AG04449 (cell line): ENCODE results near the gene HS6ST3.
A peak's percentile ranks its signal among the peaks of the same experiment; 100 is the strongest.

Source experiments
- CTCF ChIA-PET: fragments of 350-600 bp; formaldehyde crosslinking; extraction: SDS; loops from one replicate; lab custom pipeline; 2021; ENCODE audit warnings: antibody characterized with exemption; lab: Yijun Ruan, JAX
- POLR2A ChIA-PET: fragments of 400-600, 350-600 bp; formaldehyde crosslinking; extraction: SDS; loops from one replicate; lab custom pipeline; 2020; ENCODE audit warnings: antibody characterized with exemption, inconsistent platforms; lab: Yijun Ruan, JAX
- DNase-seq: peaks from one replicate; pipeline ENCODE4 v3.0.0-alpha.2; 2010; ENCODE audit warnings: low read depth, low spot score
- H3K4me3 ChIP-seq: 2 replicates; pipeline ENCODE4 v1.5.1; 2011; ENCODE audit warnings: low read depth, mild to moderate bottlenecking, control low read depth, low read length
- TF ChIP-seq, protein P1 (sequence below): IDR thresholded peaks from one replicate; pipeline ENCODE4 v1.5.1; 2011; ENCODE audit warnings: mild to moderate bottlenecking, moderate library complexity, low read length, control low read depth, inconsistent platforms; ENCODE audit not compliant: insufficient read depth; ENCODE audit errors: missing control alignments

The HS6ST3 gene

DNA sequence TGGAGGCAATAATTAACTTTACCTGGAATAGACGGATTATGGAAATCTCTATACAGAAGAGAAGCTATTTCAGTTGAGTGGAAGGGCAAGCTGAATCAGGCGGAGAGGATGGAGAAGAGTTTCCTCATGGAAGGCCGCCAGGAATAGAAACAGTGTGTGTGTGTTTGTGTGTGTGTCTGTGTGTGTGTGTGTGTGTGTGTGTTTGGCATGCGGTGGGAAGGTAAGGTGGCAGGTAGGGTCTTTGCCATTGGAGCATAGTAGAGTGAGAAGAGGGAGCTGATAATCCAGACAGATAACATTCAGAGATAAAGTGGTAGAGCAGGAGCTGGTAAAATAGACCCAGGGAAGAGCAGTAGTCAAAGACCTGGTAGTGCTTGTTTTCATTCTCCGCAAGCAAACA is 9.2 kb upstream of the HS6ST3 start:
- ChIA-PET POLR2A (no interaction called here), CTCF (no interaction called here)
- no peak for DNase-seq
- no peak overlapping the region for H3K4me3 ChIP-seq
- TF ChIP-seq, protein P1, sequence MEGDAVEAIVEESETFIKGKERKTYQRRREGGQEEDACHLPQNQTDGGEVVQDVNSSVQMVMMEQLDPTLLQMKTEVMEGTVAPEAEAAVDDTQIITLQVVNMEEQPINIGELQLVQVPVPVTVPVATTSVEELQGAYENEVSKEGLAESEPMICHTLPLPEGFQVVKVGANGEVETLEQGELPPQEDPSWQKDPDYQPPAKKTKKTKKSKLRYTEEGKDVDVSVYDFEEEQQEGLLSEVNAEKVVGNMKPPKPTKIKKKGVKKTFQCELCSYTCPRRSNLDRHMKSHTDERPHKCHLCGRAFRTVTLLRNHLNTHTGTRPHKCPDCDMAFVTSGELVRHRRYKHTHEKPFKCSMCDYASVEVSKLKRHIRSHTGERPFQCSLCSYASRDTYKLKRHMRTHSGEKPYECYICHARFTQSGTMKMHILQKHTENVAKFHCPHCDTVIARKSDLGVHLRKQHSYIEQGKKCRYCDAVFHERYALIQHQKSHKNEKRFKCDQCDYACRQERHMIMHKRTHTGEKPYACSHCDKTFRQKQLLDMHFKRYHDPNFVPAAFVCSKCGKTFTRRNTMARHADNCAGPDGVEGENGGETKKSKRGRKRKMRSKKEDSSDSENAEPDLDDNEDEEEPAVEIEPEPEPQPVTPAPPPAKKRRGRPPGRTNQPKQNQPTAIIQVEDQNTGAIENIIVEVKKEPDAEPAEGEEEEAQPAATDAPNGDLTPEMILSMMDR: no peak

DNA sequence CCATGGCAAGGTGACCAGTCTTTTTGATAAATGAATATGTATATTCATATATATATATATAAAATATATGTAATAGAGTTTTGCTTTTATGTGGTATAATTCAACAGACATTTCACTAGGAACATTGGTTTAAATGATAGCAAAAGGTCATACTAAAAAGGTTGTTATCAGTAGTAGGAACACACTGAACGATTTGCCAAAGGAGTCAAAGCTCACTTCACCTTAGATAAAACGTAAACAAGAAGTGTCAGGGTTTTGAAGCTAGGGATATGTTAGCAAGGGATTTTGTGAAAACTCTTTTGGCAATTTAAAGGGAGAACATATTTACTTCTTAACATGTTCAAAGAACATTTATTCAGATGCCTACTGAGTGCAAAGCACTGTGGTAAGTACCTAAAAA is 8.0 kb upstream of the HS6ST3 start:
- no peak for DNase-seq
- TF ChIP-seq, protein P1: no peak
- POLR2A ChIA-PET: no interaction called here
- CTCF ChIA-PET: no interaction called here
- no peak overlapping the region for H3K4me3 ChIP-seq

DNA sequence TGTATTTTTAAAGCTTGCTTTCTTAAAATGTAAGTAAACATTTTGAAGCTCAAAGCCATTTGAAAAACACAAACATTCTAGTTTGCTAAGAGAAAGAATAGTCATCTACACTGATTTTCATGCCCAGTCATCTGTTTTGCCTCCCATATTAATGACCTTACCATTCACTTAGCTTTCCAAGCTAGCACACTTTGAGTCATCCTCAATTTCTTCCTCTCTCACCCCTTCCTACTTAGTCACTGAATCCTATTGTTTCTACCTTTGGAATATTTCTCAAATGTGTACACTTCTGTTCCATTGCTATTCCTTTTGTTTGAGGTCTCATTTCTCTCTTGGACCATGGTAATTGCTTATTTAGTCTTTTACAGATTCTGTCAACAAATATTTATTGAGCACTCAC is 7.3 kb upstream of the HS6ST3 start:
- POLR2A ChIA-PET: no interaction called here
- TF ChIP-seq, protein P1: no peak
- no peak overlapping the region for H3K4me3 ChIP-seq
- CTCF ChIA-PET: no interaction called here
- no peak for DNase-seq

DNA sequence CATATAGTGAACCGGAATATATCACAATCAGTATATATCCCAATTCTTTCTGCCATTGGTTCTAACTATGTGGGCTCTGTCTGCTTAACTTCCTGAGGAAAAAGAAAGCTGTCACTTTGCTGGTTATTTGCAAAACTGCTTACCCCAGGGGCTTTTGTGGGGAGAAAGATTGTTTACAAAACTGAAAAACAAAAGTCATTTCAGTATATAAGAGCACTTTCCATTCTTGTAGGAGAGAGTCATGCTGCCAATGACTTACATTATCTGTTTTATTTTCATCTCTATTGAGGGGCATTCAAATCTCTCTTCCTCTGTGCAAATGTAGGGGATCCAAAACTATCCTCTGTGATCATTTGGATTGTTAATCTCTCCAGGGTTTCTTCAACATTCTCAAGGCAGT is 3.2 kb upstream of the HS6ST3 start:
- CTCF ChIA-PET: interaction anchor here (1.1 kb wide), 1 partner anchor 9 kb away, joined by 3 read pairs; no protein-coding TSS in a partner anchor
- TF ChIP-seq, protein P1: no peak
- POLR2A ChIA-PET: no interaction called here
- H3K4me3 ChIP-seq: no peak overlapping the region
- no peak for DNase-seq

DNA sequence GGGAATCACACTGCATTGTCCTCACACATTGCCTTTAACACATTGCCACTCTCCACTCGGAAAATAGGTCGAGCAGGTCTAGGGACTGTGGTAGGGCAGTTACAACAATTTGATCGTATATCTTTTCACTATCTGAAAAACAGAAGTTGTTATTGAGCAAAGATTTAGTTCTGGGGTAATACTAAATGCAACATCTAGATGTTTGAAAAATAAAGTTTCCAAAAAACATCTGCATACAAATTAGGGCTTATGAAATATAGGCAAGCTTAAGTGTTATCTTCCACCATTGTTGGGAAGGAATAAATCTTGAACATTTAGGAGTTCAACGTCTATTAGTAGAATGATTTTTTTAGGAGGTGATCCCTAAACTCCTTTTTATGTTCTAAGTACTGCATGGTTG is 768 bp upstream of the HS6ST3 start:
- no peak for DNase-seq
- ChIA-PET POLR2A (no interaction called here), CTCF (no interaction called here)
- TF ChIP-seq, protein P1: no peak
- no peak overlapping the region for H3K4me3 ChIP-seq

DNA sequence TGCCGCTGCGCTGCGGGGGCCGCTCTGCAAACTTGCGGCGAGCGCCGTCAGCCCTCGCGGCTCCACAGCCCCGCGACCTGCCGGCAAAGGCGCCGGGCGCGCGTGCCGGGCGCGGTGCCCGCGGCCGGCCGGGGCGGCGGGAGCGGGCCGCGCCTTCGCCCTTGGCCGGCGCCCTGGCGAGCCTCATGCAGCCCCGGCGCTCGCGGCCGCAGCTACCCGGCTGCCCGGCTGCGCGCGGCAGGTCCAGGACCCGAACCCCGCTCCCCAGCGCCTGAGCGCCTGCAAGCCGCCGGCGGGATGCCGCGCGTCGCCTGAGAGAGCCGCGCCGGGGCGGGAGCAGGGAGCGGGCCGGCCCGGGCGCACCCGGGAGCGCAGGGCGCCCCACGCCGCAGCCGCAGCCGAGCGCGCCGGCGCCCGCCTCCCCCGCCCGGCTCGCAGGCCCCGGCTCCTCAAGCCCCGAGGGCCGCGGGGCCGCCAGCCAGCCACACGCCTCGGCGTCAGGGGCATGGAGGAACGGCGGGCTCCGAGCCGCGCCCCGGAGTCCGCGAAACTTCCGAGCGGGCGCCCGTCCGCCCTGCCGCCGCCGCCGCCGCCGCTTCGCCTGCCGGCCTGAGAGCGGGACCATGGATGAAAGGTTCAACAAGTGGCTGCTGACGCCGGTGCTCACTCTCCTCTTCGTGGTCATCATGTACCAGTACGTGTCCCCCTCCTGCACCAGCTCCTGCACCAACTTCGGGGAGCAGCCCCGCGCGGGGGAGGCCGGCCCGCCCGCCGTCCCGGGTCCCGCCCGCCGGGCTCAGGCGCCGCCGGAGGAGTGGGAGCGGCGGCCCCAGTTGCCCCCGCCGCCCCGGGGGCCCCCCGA is 564 bp downstream of the HS6ST3 start:
- ChIA-PET CTCF (no interaction called here), POLR2A (no interaction called here)
- peak overlapping the region; percentile 52 for H3K4me3 ChIP-seq
- TF ChIP-seq, protein P1: no peak
- DNase-seq: no peak
